WERI-Rb-1 (cell line): ENCODE results near the gene GRID1.

Source experiments
- DNase-seq: peaks from one replicate; pipeline ENCODE4 v3.0.0-alpha.2; 2020
- H3K27ac ChIP-seq: fragments of 250-450 bp; sonication (Bioruptor Pico); 2 replicates; pipeline ENCODE4 v1.5.1; 2020; ENCODE audit warnings: mild to moderate bottlenecking, moderate library complexity
- H3K27me3 ChIP-seq: fragments of 250-450 bp; sonication (Bioruptor Pico); 2 replicates; pipeline ENCODE4 v1.5.1; 2021; ENCODE audit warnings: mild to moderate bottlenecking, low read depth, moderate library complexity; ENCODE audit not compliant: insufficient read depth, severe bottlenecking
- H3K36me3 ChIP-seq: fragments of 250-450 bp; sonication (Bioruptor Pico); 2 replicates; pipeline ENCODE4 v1.5.1; 2020; ENCODE audit warnings: mild to moderate bottlenecking, moderate library complexity
- H3K4me3 ChIP-seq: 2 replicates; pipeline ENCODE4 v1.5.1; 2011; ENCODE audit warnings: low read depth, mild to moderate bottlenecking, control low read depth, low read length
- H3K9me3 ChIP-seq: fragments of 250-450 bp; sonication (Bioruptor Pico); 2 replicates; pipeline ENCODE4 v1.5.1; 2021; ENCODE audit warnings: mild to moderate bottlenecking, moderate library complexity; ENCODE audit not compliant: severe bottlenecking
- TF ChIP-seq, protein P1 (sequence below): IDR thresholded peaks from 2 replicates; pipeline ENCODE4 v1.5.1; 2011; ENCODE audit warnings: low read depth, mild to moderate bottlenecking, control low read depth, inconsistent platforms, low read length

GRID1 gene

DNA sequence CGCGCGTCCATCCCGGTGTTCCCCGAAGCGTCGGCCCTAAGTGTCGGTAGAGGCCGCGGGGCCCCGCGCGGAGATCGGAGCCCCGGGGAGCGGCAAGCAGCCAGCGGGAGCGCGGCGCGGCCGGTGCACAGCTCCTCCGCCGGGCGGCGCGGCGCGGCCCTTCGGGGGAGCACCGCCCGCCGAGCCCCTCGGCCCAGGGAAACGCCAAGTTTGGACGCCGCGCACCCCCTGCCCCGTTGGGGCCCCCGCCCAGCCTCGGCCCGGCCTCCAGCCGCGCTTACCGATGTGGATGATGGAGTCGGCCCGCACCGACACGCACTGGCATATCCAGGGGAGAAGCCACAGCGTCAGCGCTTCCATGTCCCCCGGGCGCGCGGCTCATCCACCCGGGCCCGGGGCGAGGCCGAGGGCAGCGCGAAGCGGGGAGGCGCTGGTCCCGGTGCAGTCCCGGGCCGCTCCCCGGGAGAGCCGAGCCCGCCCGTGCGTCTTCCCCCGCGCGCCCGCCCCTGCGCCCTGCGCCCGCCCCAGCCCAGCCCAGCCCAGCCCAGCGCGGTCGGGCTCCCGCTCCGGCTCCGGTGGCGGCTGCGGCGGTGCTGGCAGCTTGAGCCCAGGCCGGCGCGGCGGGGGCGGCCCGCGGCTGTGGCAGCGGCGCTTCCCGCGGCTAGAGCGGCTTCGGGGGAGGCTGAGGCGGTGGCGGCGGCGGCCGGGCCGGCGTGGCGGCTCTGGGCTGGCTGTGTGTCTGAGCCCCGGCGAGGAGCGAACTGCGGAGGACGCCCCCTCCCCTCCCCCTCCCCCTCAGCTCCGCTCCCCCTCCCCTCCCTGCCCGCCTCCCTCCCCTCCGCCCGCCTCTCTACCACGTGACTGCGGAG lies at the start of gene GRID1:
TSS of gene GRID1 (minus strand) at position 763 of the 869 bp plus-strand sequence.
- TF ChIP-seq, protein P1, sequence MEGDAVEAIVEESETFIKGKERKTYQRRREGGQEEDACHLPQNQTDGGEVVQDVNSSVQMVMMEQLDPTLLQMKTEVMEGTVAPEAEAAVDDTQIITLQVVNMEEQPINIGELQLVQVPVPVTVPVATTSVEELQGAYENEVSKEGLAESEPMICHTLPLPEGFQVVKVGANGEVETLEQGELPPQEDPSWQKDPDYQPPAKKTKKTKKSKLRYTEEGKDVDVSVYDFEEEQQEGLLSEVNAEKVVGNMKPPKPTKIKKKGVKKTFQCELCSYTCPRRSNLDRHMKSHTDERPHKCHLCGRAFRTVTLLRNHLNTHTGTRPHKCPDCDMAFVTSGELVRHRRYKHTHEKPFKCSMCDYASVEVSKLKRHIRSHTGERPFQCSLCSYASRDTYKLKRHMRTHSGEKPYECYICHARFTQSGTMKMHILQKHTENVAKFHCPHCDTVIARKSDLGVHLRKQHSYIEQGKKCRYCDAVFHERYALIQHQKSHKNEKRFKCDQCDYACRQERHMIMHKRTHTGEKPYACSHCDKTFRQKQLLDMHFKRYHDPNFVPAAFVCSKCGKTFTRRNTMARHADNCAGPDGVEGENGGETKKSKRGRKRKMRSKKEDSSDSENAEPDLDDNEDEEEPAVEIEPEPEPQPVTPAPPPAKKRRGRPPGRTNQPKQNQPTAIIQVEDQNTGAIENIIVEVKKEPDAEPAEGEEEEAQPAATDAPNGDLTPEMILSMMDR, result 0 out of 2 replicates have a peak, but pooled peaks have one; percentile 0
- Histone ChIP-seq H3K27me3 (peaks cover 95% of the 10 kb centered on the region), H3K4me3 (peak within 1 kb of the TSS; percentile 34)

DNA sequence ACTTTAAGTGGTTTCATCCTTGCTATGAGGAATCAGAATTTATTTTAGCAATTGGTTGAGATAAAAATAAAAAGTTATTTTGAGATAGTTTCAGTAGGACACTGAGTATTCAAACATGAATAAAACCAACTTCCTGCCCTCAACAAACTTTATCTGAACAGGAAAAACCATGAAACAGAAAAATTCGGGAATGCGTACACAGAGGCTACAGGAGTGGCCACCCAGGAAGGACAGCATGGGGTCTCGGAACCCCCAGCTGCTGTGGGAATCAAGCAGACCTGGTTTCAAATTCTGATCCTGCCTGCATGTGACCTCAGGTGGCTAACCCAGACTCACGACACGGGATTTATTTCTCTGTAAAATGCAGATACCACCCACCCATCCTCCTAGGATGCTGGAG lies 49.0 kb upstream of the GRID1 start:
- DNase-seq, result no peak
- H3K4me3 ChIP-seq, result no peak overlapping the region
- H3K27me3 ChIP-seq, result no peaks in the 10 kb centered on the region
- H3K9me3 ChIP-seq, result peaks cover 5% of the 10 kb centered on the region
- H3K36me3 ChIP-seq, result no peaks in the 10 kb centered on the region
- TF ChIP-seq, protein P1, result no peak
- no peak overlapping the region for H3K27ac ChIP-seq

More for the DNA sequence above, at the start of gene GRID1:
- H3K36me3 ChIP-seq, result no peaks in the 10 kb centered on the region
- no peaks in the 10 kb centered on the region for H3K9me3 ChIP-seq
- H3K27ac ChIP-seq, result no peak within 1 kb of the TSS
- DNase-seq, result peak; percentile 34

DNA sequence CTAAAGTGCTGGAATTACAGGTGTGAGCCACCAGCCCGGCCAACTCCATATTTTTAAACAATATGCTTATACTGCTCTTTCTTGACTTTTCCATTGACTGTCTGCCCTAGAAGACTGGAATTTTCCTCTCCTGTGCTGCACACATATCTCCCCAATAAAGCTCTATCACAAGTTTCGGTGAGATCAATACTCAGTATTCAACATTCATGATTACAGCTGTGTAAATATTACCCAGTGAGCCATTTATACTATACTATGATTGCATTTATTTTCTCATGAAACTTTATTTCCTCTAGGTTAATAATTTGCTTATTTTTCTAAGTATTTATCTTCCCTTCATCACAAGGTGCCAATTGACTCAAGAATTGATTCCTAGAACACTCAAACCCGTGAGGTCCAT lies 48.5 kb upstream of the GRID1 start:
- TF ChIP-seq, protein P1, result no peak
- H3K4me3 ChIP-seq, result no peak overlapping the region
- H3K36me3 ChIP-seq, result no peaks in the 10 kb centered on the region
- H3K9me3 ChIP-seq, result peaks cover 6% of the 10 kb centered on the region
- no peak overlapping the region for H3K27ac ChIP-seq
- H3K27me3 ChIP-seq, result no peaks in the 10 kb centered on the region
- no peak for DNase-seq

- no peak for DNase-seq
- Histone ChIP-seq H3K9me3 (peaks cover 6% of the 10 kb centered on the region), H3K4me3 (no peak overlapping the region), H3K36me3 (no peaks in the 10 kb centered on the region), H3K27ac (no peak overlapping the region), H3K27me3 (no peaks in the 10 kb centered on the region)
- TF ChIP-seq, protein P1, result no peak
Observed at GRCh38 chr10:86413046-86413728, 46.6 kb upstream of the GRID1 start.

GRCh38 chr10:86411852-86412560 lies 45.4 kb upstream of the GRID1 start:
- Histone ChIP-seq H3K36me3 (no peaks in the 10 kb centered on the region), H3K4me3 (no peak overlapping the region), H3K9me3 (peaks cover 6% of the 10 kb centered on the region), H3K27ac (no peak overlapping the region), H3K27me3 (no peaks in the 10 kb centered on the region)
- no peak for DNase-seq
- TF ChIP-seq, protein P1, result no peak
